NOMO-1 treated with dmso at 0.1 percent for 144 hours (cell line): Measurements from ENCODE around the gene CRHR1.

Source experiments
- DNase-seq: peaks from one replicate; lab custom pipeline; 2025; ENCODE audit not compliant: unreplicated experiment; lab: John Stamatoyannopoulos, UW

Gene CRHR1

GRCh38 chr17:45841883-45842525 lies 57.9 kb downstream of the CRHR1 start:
- DNase-seq = no peak

DNA sequence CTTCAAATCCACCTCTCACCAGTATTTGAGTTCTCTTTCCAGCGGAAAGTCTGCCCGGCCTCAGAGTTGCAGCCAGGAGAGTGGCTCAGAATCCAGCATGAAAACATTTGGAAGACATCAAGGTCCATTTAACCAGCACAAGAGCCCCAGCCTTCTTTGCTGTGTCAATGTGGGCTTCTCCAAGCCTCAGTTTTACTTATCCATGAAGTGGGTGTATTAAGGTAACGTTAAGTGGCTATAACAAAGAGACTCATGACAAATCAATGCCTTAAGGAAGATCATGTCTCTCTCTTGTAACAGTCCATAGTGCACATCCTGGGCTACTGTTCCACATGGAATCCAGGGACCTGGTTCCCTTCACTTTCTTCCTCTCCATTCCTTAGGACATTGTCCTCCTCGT lies 59.6 kb downstream of the CRHR1 start:
- no peak for DNase-seq

DNA sequence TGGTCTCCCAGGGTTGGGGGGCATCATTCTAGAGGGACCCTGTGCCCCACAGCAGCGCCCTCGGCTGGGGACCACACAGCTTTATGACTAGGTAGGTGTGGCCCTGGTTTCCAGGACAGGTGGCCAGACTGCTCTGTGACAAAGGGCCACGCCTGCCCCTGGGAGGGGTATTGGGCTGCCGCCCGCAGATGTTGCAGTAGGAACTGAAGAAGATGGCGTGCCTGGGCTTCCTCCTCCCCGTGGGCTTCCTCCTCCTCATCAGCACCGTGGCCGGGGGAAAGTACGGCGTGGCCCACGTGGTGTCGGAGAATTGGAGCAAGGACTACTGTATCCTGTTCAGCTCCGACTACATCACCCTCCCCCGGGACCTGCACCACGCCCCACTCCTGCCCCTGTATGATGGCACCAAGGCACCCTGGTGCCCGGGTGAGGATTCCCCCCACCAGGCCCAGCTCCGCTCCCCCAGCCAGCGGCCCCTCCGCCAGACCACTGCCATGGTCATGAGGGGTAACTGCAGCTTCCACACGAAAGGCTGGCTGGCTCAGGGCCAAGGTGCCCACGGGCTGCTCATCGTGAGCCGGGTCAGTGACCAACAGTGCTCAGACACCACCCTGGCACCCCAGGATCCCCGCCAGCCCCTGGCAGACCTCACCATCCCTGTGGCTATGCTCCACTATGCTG lies 60.7 kb downstream of the CRHR1 start, which contains the start of gene SPPL2C:
Gene SPPL2C, plus strand, starts transcription at position 187 of the 681 bp plus-strand sequence. Its CDS starts 26 bp downstream, at position 213.
- DNase-seq = no peak

DNA sequence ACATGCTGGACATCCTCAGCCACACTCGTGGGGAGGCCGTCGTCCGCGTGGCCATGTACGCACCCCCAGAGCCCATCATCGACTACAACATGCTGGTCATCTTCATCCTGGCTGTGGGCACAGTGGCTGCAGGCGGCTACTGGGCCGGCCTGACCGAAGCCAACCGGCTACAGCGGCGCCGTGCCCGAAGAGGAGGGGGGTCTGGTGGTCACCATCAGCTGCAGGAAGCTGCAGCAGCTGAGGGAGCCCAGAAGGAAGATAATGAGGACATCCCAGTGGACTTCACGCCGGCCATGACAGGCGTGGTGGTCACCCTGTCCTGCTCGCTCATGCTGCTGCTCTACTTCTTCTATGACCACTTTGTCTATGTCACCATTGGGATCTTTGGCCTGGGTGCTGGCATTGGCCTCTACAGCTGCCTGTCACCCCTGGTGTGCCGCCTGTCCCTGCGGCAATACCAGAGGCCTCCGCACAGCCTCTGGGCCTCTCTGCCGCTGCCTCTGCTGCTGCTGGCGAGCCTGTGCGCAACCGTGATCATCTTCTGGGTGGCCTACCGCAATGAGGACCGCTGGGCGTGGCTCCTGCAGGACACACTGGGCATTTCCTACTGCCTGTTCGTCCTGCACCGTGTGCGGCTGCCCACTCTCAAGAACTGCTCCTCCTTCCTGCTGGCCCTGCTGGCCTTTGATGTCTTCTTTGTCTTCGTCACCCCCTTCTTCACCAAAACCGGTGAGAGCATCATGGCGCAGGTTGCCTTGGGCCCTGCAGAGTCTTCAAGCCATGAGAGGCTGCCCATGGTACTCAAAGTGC lies 61.5 kb downstream of the CRHR1 start:
- no peak for DNase-seq

GRCh38 chr17:45846223-45846622 lies 62.1 kb downstream of the CRHR1 start:
- no peak for DNase-seq

DNA sequence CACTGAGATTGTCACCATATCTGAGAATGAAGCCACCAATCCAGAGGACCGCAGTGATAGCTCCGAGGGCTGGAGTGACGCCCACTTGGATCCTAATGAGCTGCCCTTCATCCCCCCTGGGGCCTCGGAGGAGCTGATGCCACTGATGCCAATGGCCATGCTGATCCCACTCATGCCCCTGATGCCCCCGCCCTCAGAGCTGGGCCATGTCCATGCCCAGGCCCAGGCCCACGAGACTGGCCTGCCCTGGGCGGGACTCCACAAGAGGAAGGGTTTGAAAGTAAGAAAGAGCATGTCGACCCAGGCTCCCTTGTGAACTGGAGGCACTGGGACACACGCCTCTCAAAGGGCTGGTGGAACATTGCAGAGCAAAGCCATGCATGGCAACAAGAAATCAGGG lies 62.5 kb downstream of the CRHR1 start:
- no peak for DNase-seq

DNA sequence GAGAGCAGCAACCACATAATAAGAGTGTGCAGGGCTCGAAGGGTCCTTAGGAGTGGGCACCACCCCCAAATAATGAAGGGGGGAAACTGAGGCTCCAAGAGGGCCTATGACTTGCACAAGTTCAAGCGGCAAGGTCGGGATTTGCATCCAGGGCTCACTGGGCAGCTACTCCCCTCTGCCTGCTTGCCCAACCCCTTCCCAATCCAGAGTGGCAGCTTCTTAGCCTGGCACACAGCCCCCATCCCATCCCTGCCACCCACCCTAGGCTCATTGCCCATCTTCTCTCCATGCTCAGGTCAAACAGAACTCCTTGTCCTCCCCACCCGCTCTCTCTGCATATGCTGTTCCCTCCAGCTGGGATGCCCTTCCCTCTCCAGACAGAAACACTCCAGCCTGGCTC lies 63.0 kb downstream of the CRHR1 start:
- DNase-seq = no peak

DNA sequence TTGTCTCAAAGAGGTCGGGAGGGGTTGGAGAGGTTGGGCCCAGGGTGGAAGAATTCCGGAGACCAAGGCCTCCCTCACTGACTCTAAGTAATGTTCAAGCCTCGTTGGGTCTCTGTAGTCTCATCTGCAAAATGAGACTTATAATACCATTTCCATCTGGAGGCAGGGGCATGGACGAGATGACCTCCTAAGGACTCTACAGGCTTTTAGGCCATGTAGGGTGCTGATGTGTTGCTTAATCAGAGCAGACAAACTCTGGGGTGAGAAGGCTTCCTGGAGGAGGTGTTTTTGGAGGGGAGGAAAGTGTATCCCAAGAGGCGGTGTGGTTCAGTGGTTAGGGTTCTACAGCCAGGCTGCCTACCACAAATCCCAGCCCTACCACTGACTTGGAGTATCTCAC lies 63.6 kb downstream of the CRHR1 start:
- no peak for DNase-seq

GRCh38 chr17:45848405-45848804 lies 64.3 kb downstream of the CRHR1 start:
- no peak for DNase-seq

DNA sequence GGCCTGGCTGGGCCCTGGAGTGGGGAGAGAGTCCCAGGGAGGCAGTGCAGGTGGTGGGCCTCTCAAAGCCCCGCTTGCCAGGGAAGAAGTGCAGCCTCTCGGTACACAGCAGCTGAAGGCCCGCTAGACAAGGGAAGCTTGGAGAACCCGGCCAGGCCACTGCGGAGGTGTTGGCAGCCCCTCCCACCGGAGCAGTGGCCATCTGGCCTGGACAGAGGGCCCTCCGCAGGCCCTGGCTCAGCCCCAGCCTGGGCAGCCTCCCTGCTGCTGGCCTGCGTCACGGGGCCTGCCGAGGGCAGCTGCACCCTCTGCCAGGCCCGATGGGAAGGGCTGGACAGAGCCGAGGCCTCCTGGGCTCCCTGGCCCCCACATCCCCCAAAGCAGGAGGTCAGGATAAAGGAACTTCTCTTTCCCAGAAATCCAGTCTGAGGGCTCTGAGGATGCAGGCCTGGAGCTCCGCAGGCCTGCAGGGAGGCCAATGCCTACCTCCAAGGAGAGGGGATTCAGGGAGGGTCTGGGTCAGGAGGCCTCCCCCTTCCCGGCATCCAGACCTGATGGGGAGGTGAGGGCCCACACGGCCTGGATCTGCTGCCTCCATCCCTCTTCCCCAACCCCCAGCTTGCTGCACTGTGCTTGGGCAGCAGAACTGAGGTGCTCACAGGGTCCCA lies 64.9 kb downstream of the CRHR1 start:
- no peak for DNase-seq

DNA sequence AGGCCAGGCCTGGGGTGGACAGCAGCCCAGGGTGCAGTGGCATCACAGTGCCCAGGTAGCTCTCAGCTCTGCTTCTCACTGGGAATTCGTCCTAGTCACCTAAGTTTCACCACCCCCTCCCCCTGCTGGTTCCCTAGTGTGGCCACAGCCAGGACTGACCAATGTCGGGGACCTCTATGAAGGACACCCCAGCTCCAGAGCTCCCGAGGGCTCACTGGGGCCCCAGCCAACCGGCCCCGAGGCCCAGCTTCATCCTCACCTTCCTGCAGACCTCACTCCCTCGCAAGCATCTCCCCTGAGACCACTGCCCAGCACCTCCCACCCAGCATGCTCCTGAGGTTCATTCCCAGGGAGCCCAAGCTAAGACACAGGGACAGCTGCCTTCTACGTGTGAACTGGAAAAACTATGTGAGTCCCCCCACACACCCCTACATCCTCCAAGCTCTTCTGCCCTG lies 65.4 kb downstream of the CRHR1 start:
- no peak for DNase-seq

DNA sequence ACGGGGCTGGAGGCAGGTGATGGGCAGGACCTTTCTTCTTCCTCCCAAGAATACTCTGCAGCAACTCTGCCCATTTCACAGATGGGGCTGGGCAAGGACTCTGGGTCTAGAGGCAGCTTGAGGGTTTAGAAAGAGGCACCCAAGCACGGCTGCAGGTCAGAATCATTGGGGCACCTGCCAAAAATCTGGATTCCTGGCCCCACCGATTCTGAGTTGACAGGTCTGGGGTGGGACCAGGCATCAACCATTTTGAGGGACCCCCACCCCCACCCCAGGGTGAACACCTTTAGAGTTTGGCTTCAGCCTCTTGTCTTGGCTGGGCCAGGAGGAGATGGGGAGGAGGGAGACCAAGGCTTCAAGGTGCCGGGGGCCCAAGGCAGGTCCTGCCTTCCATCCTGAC lies 65.9 kb downstream of the CRHR1 start:
- DNase-seq = no peak

DNA sequence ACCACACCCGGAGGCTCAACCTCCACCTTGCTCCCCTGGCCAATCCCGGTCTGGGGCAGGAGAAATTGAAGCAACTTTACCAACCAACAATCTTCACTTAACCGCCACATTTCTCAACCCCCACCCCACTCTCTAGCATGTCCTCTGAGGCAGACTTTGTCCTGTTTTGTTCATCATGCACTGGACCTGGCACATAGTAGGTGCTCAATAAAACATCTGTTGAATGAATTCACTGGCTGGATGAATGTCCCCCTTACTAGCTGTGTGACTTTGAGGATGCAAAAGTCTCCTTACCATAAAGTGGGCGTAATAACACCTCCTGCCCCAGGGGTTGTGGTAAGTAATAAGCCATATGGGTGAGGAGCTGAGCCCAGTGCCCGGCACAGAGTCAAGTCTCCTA lies 66.3 kb downstream of the CRHR1 start:
- DNase-seq = no peak

- DNase-seq = no peak
Observed at GRCh38 chr17:45851022-45851421, 66.9 kb downstream of the CRHR1 start.

GRCh38 chr17:45851464-45851863 lies 67.3 kb downstream of the CRHR1 start:
- DNase-seq = no peak

DNA sequence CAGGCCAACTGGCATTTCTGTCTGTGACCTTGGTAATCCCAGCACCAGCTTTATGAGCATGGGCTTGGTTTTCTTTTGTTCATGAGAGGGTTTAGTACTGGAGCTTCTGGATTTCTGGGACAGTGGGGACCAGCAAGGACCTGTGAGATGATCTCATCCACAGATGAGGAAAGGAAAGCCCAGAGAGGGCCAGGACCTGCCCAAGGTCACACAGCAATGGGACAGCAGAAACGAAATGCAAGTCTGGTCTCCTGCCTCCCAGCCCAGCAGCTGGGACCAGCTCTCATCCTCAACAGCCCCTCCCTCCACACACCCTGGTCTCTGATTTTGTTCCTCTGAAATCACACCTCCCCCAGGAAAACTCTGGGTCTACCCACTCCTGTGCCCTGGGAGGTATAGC lies 67.8 kb downstream of the CRHR1 start:
- DNase-seq = no peak

- no peak for DNase-seq
Observed at GRCh38 chr17:45852535-45853297, 68.6 kb downstream of the CRHR1 start.

DNA sequence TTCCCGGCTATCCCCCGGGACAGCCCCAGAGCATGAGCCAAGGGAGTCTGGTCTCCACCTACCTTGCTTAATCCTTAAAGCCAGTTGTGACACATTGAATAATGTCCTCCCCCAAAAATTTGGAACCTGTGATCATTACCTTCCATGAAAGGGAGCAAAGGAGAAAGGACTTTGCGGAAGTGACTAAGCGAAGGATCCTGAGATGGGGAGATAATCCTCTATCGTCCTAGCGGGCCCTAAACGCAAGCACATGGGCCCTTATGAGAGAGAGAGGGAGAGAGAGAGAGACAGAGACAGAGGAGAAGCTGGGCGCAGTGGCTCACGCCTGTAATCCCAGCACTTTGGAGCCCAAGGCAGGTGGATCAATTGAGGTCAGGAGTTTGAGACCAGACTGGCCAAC lies 70.1 kb downstream of the CRHR1 start:
- DNase-seq = no peak

DNA sequence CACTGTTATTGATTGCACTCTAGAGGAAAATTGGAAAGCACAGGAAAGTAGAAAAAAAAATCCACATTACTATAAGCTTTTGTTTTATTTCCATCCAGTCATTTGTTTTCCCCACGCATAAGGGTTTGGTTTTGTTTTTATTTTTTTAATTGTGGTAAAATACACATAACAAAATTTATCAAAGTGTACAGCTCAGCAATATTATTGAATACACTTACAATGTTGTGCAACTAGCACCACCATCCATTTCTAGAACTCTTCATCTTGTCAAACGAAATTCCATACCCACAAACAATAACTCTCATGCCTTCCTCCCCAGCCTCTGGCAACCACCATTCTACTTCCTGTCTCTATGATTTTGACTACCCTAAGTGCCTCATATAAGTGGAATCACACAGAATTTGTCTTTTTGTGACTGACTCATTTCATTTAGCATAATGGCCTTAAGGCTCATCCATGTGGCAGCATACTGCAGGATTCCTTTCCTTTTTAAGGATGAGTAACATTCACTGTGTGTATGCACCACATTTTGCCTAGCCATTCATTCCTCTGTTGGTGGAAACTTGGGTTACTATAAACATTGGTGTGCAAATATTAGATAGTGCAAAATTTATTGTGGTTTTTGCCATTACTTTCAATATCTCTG lies 71.7 kb downstream of the CRHR1 start:
- no peak for DNase-seq
